ENCODE data around the gene FUT9.

The FUT9 gene

GRCh38 chr6:96015518-96016333 is at the start of gene FUT9:
Gene FUT9, plus strand, starts transcription at chr6:96015974. Its CDS starts 187,182 bp downstream, at chr6:96203156.
- peak within 1 kb of the TSS; percentile 69 for H3K4me3 ChIP-seq (ENCODE audit: low read depth, low read length)

DNA sequence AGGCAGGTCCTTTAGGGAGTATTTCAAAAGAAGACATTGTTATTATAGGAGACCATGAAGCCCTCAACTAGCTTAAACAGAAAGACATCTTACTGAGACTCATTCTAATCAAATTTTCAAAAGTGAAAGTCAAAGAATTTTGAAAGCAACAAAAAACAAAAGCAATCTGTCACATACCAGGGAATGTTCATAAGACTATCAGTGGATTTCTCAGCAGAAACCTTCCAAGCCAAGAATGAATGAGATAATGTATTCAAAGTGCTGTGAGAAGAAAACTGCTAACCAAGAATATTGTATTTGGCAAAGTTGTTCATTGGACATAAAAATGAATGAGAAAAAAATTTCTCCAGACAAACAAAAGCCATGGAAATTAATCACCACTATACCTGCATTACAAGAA is 48.2 kb upstream of the FUT9 start:
- H3K4me3 ChIP-seq (ENCODE audit: low read depth, low read length) = no peak overlapping the region

- H3K4me3 ChIP-seq (ENCODE audit: low read depth, low read length) = no peak overlapping the region
Observed at GRCh38 chr6:95973976-95974375, 41.8 kb upstream of the FUT9 start.

DNA sequence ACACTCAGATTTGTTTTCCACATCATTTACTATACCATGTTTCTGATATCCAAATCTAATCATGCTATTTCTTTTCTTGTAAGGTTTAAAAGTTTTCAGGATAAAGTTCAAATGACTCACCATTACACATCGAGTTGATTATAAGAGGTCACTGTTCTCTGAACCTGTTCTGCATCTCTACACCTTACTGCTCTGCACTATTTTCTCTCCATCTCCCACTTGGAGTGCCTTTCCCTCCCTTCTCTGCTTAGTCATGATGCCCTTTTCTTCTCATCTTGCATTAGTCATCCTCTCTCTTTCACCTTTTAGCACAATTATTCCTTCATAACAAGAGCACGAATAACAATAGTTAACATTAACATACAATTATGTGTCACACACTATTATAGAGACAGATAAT is 37.5 kb upstream of the FUT9 start:
- no peak overlapping the region for H3K4me3 ChIP-seq (ENCODE audit: low read depth, low read length)

DNA sequence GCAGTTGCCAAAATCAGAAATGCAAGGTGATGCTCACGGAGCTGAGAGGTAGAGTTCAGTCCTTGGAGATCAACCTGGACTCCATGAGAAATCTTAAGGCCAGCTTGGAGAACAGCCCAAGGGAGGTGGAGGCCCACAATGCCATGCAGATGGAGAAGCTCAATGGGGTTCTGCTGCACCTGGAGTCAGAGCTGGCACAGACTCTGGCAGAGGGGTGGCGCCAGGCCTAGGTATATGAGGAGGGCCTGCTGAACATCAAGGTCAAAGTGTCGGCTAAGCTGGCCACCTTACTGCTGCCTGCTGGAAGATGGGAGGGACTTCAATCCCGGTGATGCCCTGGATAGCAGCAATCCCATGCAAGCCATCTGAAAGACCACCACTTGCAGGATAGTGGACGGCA is 23.9 kb upstream of the FUT9 start:
- no peak overlapping the region for H3K4me3 ChIP-seq (ENCODE audit: low read depth, low read length)

- H3K4me3 ChIP-seq (ENCODE audit: low read depth, low read length) = no peak overlapping the region
Observed at GRCh38 chr6:95994151-95994550, 21.6 kb upstream of the FUT9 start.

DNA sequence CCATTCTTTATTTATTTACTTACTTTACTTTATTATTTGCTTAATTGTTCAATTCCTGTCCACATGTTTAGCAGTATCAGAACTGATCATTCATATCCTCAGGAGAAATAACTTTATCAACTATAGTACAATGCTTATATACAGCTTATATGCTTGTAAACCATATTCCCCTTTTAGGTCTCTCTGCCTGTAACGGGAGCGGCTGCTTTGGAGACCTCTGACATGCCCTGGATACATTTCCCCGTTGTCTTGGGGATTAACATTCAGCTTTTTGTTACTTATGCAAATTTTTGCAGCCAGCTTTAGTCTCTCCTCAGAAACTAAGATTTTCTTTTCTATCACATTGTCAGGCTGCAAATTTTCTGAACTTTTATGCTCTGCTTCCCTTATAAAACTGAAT is 17.6 kb upstream of the FUT9 start:
- H3K4me3 ChIP-seq (ENCODE audit: low read depth, low read length) = no peak overlapping the region

- H3K4me3 ChIP-seq (ENCODE audit: low read depth, low read length) = no peak overlapping the region
Observed at GRCh38 chr6:96001891-96002575, 13.7 kb upstream of the FUT9 start.

GRCh38 chr6:96002576-96002910 is 13.2 kb upstream of the FUT9 start:
- no peak overlapping the region for H3K4me3 ChIP-seq (ENCODE audit: low read depth, low read length)

DNA sequence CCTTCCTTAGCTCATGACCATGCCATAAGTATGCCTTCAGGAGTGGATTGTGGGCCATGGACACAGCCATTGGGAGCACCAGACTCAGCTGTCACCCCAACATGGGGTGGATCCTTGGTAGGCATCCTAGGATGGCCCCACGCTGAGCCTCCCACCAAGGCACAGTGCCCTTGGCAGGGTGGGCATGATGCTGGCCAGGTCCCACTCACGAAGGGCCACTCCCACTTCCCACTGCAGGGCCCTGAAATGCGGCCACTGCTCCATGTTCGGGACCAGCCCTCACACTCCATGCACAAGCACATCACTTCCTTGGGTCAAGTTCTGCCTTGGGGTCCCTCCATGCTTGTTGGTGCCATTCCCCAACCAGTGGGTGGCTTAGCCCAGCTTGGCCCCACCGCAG is 12.9 kb upstream of the FUT9 start:
- no peak overlapping the region for H3K4me3 ChIP-seq (ENCODE audit: low read depth, low read length)

DNA sequence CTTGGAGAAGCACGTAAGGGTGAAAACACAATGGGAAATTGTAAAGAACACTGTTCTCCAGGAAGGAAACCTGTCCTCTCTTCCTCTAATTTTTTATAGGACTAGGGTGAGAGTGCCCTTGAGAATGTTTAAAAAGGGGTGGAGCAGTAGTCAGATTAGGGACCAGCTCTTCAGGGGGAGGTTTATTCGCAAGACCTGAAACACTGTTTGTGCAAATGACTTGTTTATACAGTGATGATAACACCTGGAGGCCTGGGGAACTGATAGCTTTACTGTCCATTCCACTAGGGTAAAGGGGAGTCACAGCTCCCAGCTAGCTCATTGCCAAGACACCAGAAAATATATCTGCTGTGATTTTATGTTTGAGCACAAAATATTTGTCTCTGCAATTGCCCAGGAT is 8.1 kb upstream of the FUT9 start:
- no peak overlapping the region for H3K4me3 ChIP-seq (ENCODE audit: low read depth, low read length)

DNA sequence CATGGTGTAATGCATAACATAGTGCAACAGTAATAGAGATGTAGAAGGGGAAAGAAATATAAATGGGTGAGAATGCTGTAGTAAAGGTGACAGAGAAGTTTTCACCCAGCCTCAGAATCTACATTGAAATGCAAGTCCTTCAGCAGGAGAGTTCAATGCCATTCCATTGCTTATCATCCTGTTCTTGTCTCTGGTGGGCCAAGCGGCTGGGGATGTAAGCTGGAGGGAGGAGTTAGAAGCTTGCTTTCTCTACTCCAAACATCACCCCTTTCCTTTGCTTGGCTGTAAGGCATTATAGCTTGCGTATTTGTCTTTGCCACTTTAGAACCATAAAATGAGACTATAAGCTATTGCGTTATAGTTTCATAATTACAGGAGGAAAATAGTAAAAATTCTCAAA is 2.2 kb upstream of the FUT9 start:
- H3K4me3 ChIP-seq (ENCODE audit: low read depth, low read length) = no peak overlapping the region

- peak overlapping the region; percentile 53 for H3K4me3 ChIP-seq (ENCODE audit: low read depth, low read length)
Observed at GRCh38 chr6:96014846-96015517, 792 bp upstream of the FUT9 start.

DNA sequence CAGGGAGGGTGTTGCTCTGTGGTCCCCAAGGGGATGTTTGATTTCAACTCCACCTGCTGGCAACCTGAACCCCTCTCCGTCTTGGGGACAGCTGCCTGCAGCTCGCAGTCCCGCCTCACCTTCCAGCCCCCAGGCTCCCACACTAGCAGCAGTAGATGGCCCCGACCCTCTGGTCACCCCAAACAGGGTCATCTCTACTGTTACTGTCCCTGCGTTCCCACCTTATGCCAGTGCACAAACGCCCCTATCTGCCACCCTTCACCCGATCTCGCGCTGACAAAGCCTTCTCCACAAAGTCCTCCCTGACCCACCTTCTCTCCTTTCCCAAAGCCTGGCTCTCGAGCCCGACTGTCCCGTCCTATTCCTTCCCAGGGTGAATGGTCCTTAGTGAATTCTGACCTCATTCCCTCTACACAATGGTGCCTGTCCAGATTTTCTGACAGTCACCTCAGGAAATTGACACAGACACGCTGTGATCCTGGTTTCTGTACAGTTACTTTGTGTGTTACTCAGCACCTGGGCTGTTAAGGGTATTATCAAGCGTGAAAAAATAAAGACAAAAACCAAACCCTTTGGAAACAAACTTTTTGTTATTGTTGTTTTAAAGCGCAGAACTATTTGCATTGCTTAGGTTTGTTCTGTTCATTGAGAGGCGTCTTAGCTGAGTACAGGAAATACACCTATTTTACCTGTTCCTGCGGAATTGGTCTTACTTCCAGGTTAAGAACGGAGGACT is 728 bp downstream of the FUT9 start:
- peak overlapping the region; percentile 69 for H3K4me3 ChIP-seq (ENCODE audit: low read depth, low read length)

DNA sequence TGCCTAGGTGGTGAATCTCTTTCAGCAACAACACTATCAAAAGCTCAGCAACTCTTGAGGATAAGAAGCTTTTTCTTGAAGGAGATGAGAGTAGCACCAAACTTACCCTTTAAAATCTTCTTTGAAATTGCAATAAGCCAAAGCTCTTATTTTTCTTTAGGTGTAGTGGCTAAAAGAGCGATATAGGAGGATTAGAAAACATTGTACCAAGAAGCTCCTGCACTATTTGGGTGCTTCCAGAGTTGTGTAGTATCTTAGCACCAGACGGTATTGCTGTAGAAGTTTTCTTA is 1.2 kb downstream of the FUT9 start:
- no peak overlapping the region for H3K4me3 ChIP-seq (ENCODE audit: low read depth, low read length)

DNA sequence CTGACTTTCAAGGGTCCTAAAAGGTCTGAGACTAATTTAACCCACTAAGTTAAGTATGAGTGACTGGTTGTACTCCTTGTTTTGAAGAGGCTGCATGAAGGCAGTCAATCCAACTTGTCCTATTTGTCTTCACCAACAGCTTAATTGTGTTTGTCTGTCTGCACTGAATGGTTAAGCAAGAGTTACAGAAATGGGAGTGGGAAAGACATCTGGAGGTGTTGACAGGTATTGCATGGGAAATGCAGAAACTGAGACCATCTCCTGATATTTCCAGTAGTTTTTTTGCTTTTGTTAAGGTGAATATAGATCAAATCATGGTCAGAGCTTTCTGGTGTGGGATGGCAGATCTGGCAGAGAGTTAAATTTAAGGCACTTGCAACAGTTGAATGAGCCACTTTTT is 6.5 kb downstream of the FUT9 start:
- H3K4me3 ChIP-seq (ENCODE audit: low read depth, low read length) = no peak overlapping the region

GRCh38 chr6:96032661-96033060 is 16.9 kb downstream of the FUT9 start:
- no peak overlapping the region for H3K4me3 ChIP-seq (ENCODE audit: low read depth, low read length)

DNA sequence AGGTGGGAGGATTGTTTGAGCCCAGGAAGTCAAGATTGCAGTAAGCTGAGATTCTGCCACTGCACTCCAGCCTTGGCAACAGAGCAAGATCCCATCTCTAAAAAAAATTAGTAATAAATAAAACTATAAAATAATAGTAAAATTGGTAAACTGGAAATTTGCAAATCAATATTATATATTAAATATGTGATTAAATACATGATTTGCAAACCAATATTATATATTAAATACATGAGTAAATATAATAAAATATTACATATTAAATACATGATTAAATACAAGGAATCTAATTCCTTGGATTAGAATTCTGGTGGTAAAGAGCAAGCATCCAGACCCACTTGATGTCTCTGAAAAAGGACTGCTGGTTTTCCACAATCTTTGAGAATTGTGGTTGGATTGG is 35.8 kb downstream of the FUT9 start:
- no peak overlapping the region for H3K4me3 ChIP-seq (ENCODE audit: low read depth, low read length)

DNA sequence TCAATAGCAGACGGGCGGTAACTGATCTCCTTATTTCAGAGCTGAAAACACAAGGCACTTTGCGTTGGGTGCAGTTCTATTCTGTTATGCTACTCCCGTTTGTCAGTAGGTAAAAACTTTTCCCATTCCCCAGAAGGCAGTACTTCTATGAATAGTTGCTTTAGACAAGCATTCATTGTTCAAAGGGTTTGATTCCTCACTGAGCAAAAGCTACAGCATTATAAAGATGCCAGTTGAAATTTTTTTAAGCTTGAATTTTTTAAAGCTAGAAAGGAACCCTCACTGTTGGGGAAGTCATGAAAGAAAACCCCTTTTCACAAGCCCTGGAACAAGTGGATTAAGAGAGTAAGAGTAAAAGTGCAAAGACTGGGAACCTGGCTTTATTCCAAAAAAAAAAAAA is 42.3 kb downstream of the FUT9 start:
- H3K4me3 ChIP-seq (ENCODE audit: low read depth, low read length) = no peak overlapping the region

DNA sequence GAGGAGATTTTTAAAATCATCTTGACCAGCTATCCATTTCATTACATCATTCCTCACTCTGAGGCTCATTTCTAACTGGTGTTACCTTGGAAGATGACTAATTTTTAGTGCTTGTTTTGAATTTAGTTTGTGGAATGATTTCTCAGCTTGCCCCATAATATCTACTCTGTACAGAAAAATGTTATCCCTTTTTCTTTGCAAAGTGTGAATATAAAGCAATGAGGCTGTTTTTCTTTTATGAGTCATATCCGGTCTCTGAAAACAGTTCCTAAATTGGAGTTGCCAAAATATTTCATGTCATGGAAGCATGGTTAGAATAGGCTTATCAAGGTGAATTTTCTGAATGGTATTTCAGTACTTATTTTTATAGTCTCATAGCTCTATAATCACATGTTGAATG is 43.8 kb downstream of the FUT9 start:
- no peak overlapping the region for H3K4me3 ChIP-seq (ENCODE audit: low read depth, low read length)

DNA sequence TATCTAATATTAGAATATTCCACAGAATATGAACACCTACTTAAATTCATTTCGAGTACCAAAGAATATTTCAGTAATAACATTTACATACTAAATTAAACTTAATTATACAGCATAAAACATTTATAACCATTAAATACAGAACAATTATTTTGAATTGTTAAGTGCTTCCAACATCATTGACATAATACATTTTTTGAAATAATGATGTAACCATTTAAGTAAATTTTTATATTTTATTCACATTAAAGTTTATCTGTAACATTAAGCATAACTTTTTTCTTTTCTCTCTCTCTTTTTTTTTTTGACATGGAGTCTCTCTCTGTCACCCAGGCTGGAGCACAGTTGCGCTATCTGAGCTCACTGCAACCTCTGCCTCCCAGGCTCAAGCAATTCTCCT is 44.5 kb downstream of the FUT9 start:
- H3K4me3 ChIP-seq (ENCODE audit: low read depth, low read length) = no peak overlapping the region

DNA sequence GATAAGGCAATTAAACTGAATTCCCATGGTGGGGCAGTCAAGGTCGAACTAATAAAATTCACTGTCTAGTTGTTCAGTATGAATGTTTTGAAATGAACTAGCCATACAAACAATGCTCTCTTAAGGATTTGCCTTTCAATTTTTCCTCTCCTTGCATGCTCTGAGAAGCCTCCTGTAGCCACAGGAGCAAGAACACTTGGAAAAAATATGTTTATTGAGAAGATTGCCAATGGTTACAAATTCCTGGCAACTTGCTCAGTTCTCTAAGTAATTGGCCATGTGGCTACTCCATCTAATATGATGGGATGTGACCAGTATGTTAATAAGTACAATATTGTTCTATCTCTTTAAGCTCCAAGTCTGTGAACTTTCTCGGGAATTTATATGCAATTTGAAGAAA is 49.4 kb downstream of the FUT9 start:
- no peak overlapping the region for H3K4me3 ChIP-seq (ENCODE audit: low read depth, low read length)
